SKM-1 (cell line): Measurements from ENCODE around the gene PELI2.
A peak's percentile ranks its signal among the peaks of the same experiment; 100 is the strongest.

Source experiments
- DNase-seq: peaks from one replicate; lab custom pipeline; 2025; ENCODE audit not compliant: unreplicated experiment; lab: John Stamatoyannopoulos, UW

The PELI2 gene

GRCh38 chr14:56237398-56237797 is 119.2 kb downstream of the PELI2 start:
- no peak for DNase-seq

GRCh38 chr14:56241461-56241860 is 123.2 kb downstream of the PELI2 start:
- no peak for DNase-seq

GRCh38 chr14:56243110-56243509 is 124.9 kb downstream of the PELI2 start:
- no peak for DNase-seq

- DNase-seq, result peak; percentile 4
Observed at GRCh38 chr14:56244138-56244789, 126.1 kb downstream of the PELI2 start.

- DNase-seq, result no peak
Observed at GRCh38 chr14:56247495-56248200, 129.4 kb downstream of the PELI2 start.

GRCh38 chr14:56248442-56248841 is 130.2 kb downstream of the PELI2 start:
- no peak for DNase-seq

- no peak for DNase-seq
Observed at GRCh38 chr14:56261046-56261445, 142.8 kb downstream of the PELI2 start.

GRCh38 chr14:56262530-56262929 is 144.3 kb downstream of the PELI2 start:
- DNase-seq, result no peak

GRCh38 chr14:56268039-56268438 is 149.8 kb downstream of the PELI2 start:
- no peak for DNase-seq

GRCh38 chr14:56268673-56269072 is 150.5 kb downstream of the PELI2 start:
- DNase-seq, result no peak

DNA sequence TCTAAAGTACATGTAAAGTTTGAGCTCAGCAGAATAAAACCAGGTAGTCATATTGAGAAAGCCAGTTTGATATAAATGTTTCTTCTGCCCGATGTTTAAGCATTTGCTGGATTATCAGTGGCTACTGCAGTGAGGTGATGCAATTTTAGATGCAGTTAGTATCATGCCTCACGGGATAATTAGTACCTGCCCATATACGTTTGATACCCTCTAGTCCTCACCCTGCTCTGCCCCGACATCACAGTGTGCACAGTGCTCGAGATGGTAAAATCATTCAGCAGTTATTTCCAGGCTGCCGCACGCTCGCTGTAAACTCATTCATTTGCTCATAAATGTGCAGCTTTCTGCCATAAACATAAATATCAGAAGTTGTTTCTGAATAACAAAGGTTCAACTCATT is 152.7 kb downstream of the PELI2 start:
- DNase-seq, result no peak

- no peak for DNase-seq
Observed at GRCh38 chr14:56271970-56272369, 153.8 kb downstream of the PELI2 start.

DNA sequence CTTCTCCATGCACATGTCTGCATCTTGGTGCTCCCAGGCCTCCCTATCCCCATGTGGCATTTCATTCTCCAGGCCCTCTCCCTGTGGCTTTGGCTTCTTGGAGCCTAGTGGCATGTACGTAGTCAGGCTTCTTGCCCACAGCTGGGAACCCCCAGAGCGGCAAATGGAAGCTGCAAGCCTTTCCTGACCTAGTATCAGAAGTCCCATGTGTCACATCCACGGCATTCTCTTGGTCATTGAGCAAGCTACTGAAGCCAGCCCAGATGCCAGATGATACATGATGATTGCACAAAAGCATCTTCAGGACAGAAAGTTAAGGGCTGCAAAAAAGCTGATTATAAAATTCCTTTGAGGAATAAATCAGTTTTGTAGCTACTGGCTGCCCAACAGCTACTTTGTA is 154.9 kb downstream of the PELI2 start:
- DNase-seq, result no peak

DNA sequence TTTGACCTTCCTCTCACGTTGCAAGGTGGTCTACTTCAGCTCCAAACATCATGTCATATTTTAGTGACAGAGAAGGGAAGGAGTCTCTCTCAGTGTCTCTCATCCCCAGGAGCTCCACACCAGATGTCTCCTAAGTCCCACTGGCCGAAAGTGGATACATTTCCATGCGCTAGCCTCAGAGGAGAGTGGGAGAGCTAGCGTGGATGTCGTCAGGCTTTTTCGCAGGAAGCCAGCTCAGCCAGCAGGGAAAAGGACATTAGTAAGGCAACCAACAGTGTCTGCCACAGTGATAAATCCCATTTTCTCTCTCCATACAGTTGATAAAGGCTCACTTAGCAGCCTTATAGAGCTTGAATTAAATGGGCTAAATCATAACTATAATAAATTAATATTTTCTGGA is 155.7 kb downstream of the PELI2 start:
- no peak for DNase-seq

- no peak for DNase-seq
Observed at GRCh38 chr14:56274556-56274955, 156.3 kb downstream of the PELI2 start.

GRCh38 chr14:56276108-56276507 is 157.9 kb downstream of the PELI2 start:
- no peak for DNase-seq

- DNase-seq, result no peak
Observed at GRCh38 chr14:56278383-56278782, 160.2 kb downstream of the PELI2 start.

DNA sequence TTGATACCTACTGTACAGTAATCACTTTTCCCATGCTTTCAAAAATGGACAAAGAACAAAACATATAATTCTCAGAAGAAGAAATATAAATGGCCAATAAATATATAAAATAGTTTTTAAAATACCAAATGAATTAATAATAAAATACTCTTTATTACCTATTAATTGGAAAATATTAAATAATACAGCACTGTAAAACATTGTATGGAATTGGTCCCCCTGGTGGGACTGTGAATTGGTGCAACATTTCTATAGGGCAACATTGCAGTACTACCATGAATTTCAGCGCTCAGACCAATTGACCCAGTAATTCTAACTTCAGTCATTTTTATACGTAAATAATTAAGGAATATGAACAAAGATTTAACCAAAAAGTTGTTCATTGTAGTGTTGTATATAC is 162.6 kb downstream of the PELI2 start:
- no peak for DNase-seq

- DNase-seq, result no peak
Observed at GRCh38 chr14:56282179-56282578, 164.0 kb downstream of the PELI2 start.

DNA sequence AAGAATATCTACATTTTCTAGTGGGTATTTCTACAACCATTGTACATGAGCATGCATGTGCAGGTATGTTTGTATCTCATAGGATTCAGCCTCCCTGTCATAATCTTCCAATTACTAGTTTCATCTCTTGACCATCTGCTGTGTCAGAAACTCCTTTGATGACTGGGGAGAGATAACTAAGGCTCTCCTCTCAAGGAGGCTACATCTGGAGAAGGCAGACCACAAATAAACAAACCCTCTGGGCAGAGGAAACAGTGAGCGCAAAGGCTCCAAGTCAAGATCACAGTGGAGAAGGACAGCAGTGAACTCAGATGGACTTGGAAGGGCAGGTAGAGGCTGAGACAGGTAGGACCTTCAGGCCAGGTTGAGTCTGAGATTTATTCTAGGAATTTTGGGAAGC is 166.4 kb downstream of the PELI2 start:
- no peak for DNase-seq

GRCh38 chr14:56289155-56289554 is 170.9 kb downstream of the PELI2 start:
- DNase-seq, result no peak

DNA sequence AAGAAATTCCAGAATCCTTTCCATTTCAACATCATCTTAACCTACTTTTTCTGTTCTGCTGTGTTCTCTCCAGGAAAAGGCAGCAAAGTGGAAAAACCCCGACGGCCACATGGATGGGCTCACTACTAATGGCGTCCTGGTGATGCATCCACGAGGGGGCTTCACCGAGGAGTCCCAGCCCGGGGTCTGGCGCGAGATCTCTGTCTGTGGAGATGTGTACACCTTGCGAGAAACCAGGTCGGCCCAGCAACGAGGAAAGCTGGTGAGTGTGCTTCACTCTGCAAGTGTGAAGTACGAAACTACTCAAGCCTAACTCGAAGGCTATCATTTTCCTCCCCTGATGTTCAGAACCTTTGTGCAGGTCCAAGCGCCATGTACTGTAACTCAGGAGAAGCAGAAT is 172.0 kb downstream of the PELI2 start:
- DNase-seq, result no peak

- DNase-seq, result no peak
Observed at GRCh38 chr14:56292970-56293369, 174.8 kb downstream of the PELI2 start.
